Right forelimb (tissue), 1 donor: ENCODE measurements around the gene DCAF12L1.

Source experiments
- DNase-seq: peaks from one replicate; pipeline ENCODE4 v3.0.0-alpha.2; 2018

The DCAF12L1 gene

DNA sequence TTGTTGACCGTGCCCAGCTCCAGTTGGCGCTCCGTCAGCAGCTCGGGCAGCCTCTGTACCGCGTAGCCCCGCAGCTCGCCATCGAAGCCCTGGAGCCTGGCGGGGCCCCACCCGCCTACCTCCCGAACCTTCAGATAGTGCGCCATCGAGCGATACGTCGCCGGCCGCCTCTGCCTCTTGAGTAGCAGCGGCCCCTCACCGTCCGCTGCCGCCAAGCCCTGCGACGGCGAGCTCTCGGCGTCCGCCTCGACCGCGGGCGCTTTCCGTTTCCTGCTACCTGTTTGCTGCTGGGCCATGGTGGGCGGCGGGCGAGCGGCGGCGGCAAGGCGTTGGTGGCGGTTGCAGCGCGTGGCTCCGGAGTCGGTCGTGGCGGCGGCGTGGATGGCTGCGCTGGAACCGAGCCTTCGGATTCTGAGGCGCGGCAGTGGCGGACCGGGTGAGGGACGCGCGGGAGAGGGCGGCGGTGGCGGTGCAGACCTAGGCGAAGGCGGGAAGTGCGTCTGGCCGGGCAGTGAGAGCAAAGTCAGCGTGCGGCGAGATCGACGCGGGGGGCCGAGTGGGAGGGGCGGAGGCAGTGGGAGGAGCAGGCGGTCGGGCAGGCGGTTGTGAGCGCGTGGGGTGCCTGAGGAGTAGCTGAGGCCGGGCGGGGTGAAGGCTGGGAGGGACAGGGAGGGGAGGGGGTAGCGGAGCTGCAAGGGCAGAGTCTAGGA lies at the start of gene DCAF12L1:
Gene DCAF12L1 (minus strand): TSS at position 502 of the 710 bp plus-strand sequence. CDS start 206 bp downstream, at position 296.
- DNase-seq: peak; percentile 68

DNA sequence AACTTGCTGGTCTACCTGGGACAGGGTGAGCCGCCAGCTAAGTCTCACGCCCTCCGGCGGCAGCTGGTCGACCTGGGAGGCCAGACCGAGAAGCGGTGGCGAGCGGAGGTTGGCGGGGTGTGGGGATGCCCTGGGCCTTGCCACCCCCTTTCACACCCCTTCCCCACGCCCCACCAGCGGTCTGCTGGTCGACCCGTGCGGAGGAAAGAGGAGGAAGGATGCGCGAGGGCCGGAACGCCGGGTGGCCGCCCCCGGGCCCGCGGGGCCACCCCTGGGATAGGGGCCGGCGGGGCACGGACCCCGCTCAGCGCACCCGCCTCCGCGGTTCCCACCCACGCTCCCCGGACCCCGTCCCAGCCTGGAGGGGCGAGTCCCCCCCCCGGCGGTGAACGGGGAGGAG lies 28.3 kb upstream of the DCAF12L1 start:
- DNase-seq: no peak

DNA sequence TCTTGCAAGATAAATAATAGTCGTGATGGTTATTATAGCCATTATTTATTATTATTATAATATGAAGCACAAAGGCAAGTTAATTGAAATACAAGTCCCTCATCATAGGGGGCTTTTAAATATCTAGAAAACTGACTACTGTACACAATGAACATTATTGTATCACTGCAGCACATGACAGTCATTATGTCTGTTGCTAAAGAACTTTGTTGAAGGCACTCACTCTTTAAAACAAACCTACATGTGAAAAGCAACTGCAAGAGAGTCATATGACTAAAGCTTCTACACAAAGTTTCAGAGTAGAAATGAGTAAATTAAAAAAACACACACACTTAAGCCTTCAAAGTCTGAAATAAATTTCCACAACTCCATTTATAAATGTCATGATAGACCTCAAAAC lies 23.3 kb upstream of the DCAF12L1 start:
- DNase-seq: no peak

DNA sequence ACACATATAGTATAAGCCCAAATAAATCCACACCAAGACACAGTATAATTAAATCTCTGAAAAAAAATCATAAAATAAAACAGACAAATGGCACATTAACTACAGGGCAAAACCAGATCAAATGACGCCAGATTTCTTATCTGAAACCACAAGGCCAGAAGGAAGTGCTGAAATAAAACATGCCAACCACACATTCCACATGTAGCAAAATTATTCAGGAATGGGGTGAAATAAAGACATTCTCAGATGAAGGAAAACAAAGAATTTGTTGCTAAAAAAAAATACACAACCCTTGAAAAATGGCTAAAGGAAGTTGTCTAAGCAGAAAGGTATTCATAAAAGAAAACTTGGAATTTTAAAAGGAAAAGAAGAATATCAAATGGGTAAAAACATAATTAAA lies 4.5 kb upstream of the DCAF12L1 start:
- DNase-seq: no peak

DNA sequence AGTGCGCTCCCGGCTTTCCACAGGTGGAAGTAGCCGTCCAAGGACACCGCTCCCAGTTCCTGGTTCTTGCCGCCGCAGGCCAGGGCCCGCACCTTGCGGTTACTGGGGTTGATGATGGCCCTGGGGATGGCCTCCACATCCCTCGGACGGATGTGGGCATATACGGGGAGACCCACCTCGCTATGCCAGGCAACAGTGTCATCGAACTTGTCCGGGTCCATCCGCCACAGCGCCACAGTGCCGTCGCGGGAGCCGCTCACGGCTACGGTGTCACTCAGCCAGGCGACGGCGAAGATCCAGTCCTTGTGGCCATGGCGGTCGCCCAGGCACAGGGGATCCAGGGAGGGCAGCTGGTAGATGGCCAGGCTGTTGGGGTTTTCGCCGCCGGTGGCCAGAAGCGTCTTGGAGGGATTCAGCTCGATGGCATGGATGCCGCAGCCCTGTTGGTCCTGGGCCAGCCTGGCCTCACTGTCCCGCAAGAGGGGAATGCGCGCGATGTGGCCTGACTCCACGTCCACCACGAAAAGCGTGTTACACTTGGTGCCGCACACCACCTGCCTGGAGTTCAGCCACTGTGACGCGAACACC lies 795 bp downstream of the DCAF12L1 start:
- DNase-seq: no peak

DNA sequence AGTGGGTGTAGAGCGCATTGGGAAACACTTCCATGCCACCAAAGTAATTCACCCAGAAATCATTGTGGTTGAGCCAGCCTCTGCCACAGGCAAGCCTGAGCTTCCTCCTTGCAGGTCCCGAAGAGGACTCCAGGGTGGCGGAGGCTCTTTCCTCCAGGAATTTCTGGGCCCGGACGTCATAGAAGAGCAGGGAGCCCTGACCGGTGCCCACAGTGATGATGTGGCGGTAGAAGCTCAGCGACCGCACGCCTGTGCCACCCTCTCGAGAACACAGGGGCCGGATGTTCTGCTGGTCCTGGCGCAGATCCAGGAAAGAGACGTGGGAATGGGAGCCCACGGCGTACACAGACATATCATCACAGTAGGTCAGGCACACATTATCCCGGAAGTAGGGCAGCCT lies 1.3 kb downstream of the DCAF12L1 start:
- DNase-seq: no peak

DNA sequence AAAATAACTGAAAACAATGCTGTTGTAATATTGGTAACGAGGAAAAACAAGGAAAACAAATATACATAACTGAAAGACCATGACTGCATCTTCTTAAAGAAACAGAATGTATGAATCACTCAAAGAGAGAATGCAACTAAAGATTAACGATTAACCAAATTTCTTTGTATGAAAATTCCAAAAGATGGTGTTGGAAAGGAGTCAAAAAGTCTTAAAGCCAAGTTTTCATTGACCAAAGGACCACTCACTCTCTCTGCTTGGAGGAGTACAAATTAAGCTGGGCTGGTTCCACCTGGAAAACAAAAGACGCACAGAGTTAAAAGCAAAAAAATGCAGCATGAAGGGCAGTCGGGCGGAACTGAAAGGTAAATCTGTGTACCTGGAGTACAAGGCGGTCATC lies 1.8 kb downstream of the DCAF12L1 start:
- DNase-seq: no peak

DNA sequence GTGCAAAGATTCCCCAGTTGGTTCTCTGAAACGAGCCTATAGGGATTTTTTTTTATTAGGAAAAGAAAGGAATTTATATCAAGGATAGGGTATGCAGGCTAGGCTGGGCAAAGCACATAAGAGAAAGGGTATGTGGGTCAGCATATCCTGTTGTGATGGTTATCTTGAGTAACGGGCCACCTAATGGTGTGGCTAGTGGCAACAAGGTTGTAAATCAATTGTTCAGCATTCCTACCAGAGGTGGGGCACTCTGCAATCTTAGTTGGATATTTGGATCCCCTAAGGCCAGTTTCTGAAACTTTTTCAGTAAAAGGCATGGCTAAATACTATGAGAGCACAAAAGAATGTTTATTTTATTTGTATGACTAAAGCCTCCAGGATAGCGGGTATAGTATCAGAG lies 42.7 kb downstream of the DCAF12L1 start:
- no peak for DNase-seq
